HG03342 (cell line): ENCODE results near the gene CHST13.

Experiments used
- ATAC-seq: cut with Tn5 transposase; IDR thresholded peaks from one replicate; pipeline ENCODE4 v1.9.1; 2021; ENCODE audit warnings: mild to moderate bottlenecking, moderate library complexity; ENCODE audit not compliant: unreplicated experiment

CHST13 gene

GRCh38 chr3:126487151-126487771 lies 36.7 kb upstream of the CHST13 start:
- ATAC-seq, result no peak

- ATAC-seq, result no peak
These were observed 35.8 kb upstream of the CHST13 start for GRCh38 chr3:126488185-126488584.

DNA sequence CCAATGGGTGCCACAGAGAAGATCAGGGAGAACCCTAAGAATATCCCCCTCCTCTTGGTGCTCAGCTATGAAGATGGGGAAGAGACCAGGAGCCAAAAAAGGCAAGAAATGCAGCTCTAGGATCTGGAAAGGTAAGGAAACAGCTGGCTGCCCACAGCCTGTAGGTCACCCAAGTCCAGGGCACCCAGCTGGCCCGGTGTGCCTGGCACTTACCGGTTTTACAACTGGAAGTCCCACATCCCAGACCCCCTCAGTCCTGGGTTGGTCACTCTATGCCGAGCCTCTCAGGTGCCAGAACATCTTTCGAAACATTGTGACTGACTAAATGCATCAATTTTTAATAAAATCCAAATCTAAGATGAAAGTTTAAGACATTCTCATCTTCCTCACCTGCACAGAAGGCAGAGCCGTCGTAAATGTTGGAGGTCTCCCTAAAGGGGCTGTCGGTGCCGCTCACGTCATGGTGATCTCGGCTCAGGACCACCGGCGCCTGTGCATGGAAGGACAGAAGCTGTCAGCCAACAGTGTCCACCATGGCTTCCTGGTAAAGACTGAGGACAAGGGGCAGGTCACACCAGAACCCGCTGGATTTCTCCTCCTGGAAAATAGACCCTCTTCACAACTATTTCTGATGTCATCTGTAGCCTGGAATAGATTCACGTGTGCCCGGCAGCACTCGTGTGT lies 34.9 kb upstream of the CHST13 start:
- ATAC-seq, result no peak

- ATAC-seq, result no peak
These were observed 33.3 kb upstream of the CHST13 start for GRCh38 chr3:126490619-126491018.

DNA sequence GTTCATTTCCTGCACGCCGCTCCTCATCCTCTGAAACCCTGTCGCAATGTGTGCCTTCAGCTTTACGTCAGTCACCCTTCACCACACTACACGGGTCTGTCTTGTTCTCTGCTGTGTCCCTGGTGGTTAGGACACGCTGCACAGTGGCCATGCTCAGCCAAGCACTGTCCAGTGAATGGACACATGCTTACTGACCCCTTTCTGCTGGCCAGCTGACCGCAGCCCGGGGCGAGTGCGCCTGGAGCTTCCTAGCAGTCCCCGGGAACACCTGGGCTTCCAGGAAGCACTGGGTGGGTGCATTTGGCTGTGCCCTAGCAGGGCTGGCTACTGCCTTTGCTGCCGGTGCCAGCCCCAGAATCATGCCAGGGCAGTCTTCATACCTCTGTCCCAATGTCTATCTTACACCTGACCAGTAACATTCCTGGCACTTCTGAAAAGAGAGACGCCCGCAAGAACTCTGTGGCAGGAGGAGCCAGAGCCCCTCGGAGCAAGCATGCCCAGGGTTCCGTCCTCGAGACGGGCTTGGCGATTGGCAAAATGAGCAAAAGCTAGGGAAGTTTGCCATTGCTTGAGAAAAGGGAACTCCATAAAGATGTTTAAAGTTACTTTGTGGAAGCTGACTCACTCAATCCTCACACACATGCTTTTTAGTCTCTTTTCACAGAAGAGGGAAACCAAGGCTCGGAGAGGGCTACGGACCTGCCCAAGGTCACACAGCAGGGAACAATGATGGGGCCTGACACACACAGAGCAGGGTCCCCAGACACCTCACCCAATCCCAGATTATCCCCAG lies 32.5 kb upstream of the CHST13 start:
- no peak for ATAC-seq

DNA sequence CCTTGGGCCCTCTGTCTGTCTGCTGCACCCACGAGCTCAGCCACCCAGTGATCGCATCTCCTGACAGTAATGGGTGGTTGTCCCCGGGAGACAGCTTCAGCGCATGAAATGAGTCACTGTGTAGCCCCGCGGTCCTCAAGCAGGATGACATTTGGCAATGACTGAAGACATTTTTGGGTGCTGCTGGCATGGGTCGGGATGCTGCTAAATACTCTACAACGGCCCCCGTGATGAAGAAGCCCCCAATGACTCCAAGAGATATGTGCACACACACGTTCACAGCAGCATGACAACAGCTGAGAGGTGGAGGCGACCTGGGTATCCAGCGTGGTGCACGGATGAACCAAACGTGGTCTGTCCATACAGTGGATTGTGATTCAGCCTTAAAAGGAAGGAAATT lies 30.9 kb upstream of the CHST13 start:
- no peak for ATAC-seq

DNA sequence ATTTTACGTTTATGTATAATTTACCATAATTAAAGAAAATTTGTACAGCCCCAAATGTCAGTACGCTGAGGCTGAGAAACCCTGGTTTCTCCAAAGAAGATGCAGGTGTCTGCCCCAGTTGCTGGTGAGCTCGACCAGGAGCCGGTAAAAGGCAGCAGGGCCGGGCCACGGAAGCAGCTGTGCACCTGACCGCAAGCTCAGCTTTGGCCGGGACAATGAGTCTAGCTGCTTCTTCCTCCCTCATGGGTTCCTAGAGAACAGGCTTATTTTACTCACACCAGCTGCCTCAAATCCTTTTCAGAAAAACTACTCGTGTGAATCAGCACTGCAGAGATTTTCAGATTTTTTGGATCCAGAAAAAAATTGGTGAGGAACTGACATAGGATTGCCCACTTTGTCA lies 30.2 kb upstream of the CHST13 start:
- no peak for ATAC-seq

DNA sequence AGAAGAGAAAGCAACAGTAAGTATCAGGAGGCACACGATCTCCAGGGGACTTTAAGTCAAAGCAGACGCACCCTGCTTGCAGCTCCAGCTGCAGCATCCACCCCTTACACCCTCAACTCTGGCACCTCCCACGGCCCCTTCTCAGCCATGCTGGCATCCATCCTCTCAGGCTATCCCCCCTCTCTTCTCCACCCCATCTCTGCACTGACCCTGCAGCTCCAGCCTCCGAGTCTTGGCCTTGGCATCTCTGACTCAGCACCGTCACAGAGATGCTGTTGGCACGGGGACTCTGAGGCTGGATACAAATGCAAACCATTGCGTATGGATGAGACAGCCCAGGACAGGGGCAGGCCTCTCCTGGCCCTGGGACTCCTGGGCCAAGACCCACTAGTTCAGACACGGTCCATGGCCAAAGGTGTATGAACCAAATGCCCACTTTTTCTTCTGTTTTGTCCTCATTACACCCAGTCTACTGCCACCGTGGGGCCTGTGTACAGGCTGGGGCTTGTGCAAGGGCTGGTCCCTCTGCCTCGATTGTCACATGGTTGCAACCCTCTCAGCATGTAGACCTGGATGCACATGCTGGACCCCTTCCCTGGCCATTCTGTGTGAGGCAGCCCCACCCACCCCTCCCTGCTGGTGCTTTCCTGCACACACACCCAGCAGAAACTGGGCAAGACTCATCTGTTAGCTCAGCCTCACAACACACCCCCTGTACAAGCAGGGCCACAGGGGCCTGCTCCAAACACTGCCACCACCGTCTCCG lies 29.6 kb upstream of the CHST13 start:
- ATAC-seq, result no peak

DNA sequence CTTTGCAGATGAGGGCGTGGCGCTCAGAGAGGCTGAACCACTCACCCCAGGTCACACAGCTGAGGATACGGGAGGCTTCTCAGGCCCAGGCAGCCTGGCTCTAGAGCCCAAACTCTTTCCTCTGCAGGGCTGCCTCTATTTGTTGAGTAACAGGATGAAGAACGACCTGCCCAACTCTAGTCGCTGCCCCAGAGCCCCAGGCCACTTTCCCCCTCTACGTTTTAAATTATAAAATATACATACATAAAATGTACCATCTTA lies 29.1 kb upstream of the CHST13 start:
- no peak for ATAC-seq

DNA sequence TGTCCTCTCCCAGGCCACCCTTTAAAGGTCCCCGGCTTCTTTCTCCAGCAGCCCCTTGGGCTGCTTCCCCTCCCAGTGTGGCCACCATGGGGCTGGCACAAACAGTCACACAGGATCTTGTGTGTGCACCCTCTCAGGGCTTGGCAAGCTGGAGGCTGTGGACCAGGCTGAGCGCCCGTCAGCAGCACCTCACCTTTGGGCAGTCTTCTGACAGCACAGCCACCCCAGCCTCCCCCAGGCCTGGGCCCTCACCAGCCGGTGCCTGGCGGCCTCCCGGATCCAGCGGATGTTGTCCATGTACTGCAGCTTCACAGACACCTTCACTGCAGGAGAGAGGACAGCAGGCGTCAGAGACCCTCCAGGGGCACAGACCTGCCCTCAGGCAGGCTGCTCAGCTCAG lies 28.2 kb upstream of the CHST13 start:
- ATAC-seq, result no peak

- ATAC-seq, result no peak
These were observed 26.8 kb upstream of the CHST13 start for GRCh38 chr3:126496894-126497850.

DNA sequence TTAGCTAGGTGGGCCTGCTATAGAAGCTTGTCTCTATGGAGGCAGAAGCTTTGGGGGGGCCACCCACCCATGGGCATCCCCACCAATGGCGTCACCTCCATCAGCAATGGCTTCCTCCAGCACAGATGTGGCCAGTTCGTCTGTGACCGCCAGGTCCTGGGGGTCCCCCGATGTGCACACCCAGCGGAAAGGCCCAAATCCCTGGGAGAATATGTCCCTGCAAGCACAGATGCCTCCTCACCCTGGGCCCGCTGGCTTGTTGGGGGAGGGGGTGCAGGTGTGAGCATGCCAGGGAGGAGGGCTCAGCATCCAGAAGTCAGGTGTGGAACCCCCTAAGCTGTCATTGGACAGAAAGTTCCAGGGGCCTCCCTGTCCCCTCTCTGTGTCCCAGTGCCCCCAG lies 26.0 kb upstream of the CHST13 start:
- no peak for ATAC-seq

DNA sequence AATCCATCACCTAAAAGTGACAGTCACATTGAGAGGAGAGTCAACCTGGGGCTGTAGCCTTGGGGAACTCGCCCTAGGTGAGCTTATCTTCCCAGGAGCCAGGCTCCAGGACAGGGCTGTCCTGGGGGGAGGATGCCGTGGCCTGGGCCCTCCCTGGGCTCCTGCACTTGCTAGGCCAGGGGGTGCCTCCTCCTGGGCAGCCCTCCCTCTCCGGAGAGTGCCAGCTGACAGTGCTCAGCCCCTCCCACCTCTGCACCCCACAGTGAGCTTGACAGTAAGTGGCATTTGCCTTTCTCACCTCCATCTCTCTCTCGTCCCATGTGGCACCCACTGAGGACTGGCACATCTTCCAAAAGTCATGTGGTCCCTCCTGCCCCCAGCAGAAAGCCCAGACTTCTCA lies 25.5 kb upstream of the CHST13 start:
- ATAC-seq, result no peak

GRCh38 chr3:126498929-126499328 lies 25.0 kb upstream of the CHST13 start:
- no peak for ATAC-seq

DNA sequence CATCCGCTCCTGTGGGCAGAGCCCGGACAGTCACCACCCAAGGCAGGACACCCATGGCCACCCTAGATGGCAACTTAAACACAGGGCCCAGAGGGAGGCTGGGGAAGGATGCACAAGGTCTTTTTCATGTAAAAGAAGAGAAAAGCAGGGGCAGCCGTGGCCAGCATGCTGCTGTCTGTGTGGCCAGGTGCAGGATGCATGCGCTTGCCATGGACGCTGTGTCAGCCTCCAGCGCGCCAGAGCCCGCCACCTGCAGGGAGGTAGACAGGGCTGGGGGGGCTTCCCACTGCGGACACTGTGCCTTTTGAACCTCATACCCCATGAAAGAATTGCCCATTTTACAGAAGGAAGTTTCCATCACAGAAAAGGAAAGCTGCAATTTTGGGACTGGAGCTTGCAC lies 24.6 kb upstream of the CHST13 start:
- ATAC-seq, result no peak

GRCh38 chr3:126500016-126500415 lies 23.9 kb upstream of the CHST13 start:
- ATAC-seq, result no peak

- no peak for ATAC-seq
These were observed 22.9 kb upstream of the CHST13 start for GRCh38 chr3:126501054-126501453.

GRCh38 chr3:126501736-126502135 lies 22.2 kb upstream of the CHST13 start:
- ATAC-seq, result no peak

GRCh38 chr3:126502656-126503055 lies 21.3 kb upstream of the CHST13 start:
- no peak for ATAC-seq

- no peak for ATAC-seq
These were observed 20.3 kb upstream of the CHST13 start for GRCh38 chr3:126503701-126504100.

DNA sequence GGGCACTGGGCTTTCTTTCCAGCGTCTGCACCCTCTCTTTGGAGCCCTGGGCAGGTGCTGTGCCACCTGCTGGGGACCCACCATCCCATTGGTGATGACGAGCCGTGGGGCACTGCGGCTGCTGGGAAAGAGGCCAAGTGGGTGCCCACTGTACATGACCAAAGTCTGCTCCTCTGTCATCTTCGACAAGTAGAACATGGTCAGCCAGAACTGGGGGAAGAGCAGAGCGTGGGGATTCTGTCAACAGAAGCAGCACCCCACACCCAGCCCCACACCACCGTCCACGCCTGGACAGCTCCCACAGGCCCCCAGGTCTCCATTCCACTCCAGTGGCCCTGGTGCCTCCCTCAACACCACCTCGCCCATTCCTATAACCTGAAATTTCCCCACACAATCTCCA lies 16.1 kb upstream of the CHST13 start:
- no peak for ATAC-seq
